ENCODE data around the gene RAPGEF1.

Gene RAPGEF1

DNA sequence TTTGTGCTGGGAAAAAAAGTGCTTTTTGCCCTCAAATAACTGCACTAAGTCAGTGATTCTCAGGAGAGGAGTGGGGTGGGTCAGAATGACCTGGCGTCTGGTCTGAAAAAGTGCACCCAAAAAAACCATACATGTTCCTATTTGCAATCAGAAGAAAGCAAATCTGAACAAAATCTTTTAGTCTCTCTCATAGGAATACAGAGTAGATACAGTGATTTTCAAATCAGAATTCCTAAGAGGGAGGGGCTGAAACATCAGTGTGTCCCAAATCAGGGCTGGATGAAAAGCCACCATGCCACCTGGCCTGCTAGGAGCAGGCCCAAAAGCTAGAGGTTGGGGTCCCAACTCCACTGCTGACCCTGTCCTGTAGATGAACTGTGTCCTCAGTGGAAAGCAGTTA lies 66.8 kb downstream of the RAPGEF1 start:
- Histone ChIP-seq H3K27ac (ENCODE audit: low read length) (no peak overlapping the region), H3K9me3 (ENCODE audit: control insufficient read depth in 1 of 2, low read length in 2 of 2) (no peaks in the 10 kb centered on the region), H3K36me3 (ENCODE audit: control insufficient read depth in 1 of 2, insufficient read depth in 2 of 2, low read length in 2 of 2) (peaks cover 0 to 4% of the 10 kb centered on the region in 2 donors), H3K4me3 (ENCODE audit: low read depth in 1 of 2, low read length in 2 of 2) (no peak overlapping the region), H3K27me3 (ENCODE audit: low read depth, low read length) (no peaks in the 10 kb centered on the region), H3K4me1 (ENCODE audit: control insufficient read depth in 1 of 2, insufficient read depth in 2 of 2, low read length in 2 of 2) (peaks cover 43 to 76% of the 10 kb centered on the region in 2 donors)

- no peaks in the 10 kb centered on the region for H3K27me3 ChIP-seq (ENCODE audit: low read depth, low read length)
- H3K36me3 ChIP-seq (ENCODE audit: control insufficient read depth in 1 of 2, insufficient read depth in 2 of 2, low read length in 2 of 2), result peaks cover 0 to 4% of the 10 kb centered on the region in 2 donors
- H3K4me1 ChIP-seq (ENCODE audit: control insufficient read depth in 1 of 2, insufficient read depth in 2 of 2, low read length in 2 of 2), result peaks cover 36 to 70% of the 10 kb centered on the region in 2 donors
- H3K4me3 ChIP-seq (ENCODE audit: low read depth in 1 of 2, low read length in 2 of 2), result no peak overlapping the region
- H3K27ac ChIP-seq (ENCODE audit: low read length), result no peak overlapping the region
- H3K9me3 ChIP-seq (ENCODE audit: control insufficient read depth in 1 of 2, low read length in 2 of 2), result no peaks in the 10 kb centered on the region
Measured at GRCh38 chr9:131672451-131672850, 67.4 kb downstream of the RAPGEF1 start.

- Histone ChIP-seq H3K36me3 (ENCODE audit: control insufficient read depth in 1 of 2, insufficient read depth in 2 of 2, low read length in 2 of 2) (peaks cover 0 to 4% of the 10 kb centered on the region in 2 donors), H3K4me1 (ENCODE audit: control insufficient read depth in 1 of 2, insufficient read depth in 2 of 2, low read length in 2 of 2) (peaks cover 24 to 57% of the 10 kb centered on the region in 2 donors), H3K4me3 (ENCODE audit: low read depth in 1 of 2, low read length in 2 of 2) (no peak overlapping the region), H3K9me3 (ENCODE audit: control insufficient read depth in 1 of 2, low read length in 2 of 2) (no peaks in the 10 kb centered on the region), H3K27me3 (ENCODE audit: low read depth, low read length) (no peaks in the 10 kb centered on the region), H3K27ac (ENCODE audit: low read length) (peak overlapping the region; percentile 32)
Measured at GRCh38 chr9:131671133-131671520, 68.7 kb downstream of the RAPGEF1 start.

- peaks cover 20 to 50% of the 10 kb centered on the region in 2 donors for H3K4me1 ChIP-seq (ENCODE audit: control insufficient read depth in 1 of 2, insufficient read depth in 2 of 2, low read length in 2 of 2)
- no peaks in the 10 kb centered on the region for H3K9me3 ChIP-seq (ENCODE audit: control insufficient read depth in 1 of 2, low read length in 2 of 2)
- H3K27ac ChIP-seq (ENCODE audit: low read length), result peak overlapping the region; percentile 32
- H3K4me3 ChIP-seq (ENCODE audit: low read depth in 1 of 2, low read length in 2 of 2), result no peak overlapping the region
- peaks cover 0 to 4% of the 10 kb centered on the region in 2 donors for H3K36me3 ChIP-seq (ENCODE audit: control insufficient read depth in 1 of 2, insufficient read depth in 2 of 2, low read length in 2 of 2)
- H3K27me3 ChIP-seq (ENCODE audit: low read depth, low read length), result no peaks in the 10 kb centered on the region
Measured at GRCh38 chr9:131670247-131671132, 69.4 kb downstream of the RAPGEF1 start.

GRCh38 chr9:131669269-131670157 lies 70.4 kb downstream of the RAPGEF1 start:
- H3K27me3 ChIP-seq (ENCODE audit: low read depth, low read length), result no peaks in the 10 kb centered on the region
- peak overlapping the region; percentile 6 for H3K27ac ChIP-seq (ENCODE audit: low read length)
- H3K9me3 ChIP-seq (ENCODE audit: control insufficient read depth in 1 of 2, low read length in 2 of 2), result no peaks in the 10 kb centered on the region
- H3K4me1 ChIP-seq (ENCODE audit: control insufficient read depth in 1 of 2, insufficient read depth in 2 of 2, low read length in 2 of 2), result peaks cover 20 to 42% of the 10 kb centered on the region in 2 donors
- H3K4me3 ChIP-seq (ENCODE audit: low read depth in 1 of 2, low read length in 2 of 2), result no peak overlapping the region
- H3K36me3 ChIP-seq (ENCODE audit: control insufficient read depth in 1 of 2, insufficient read depth in 2 of 2, low read length in 2 of 2), result peaks cover 0 to 4% of the 10 kb centered on the region in 2 donors

DNA sequence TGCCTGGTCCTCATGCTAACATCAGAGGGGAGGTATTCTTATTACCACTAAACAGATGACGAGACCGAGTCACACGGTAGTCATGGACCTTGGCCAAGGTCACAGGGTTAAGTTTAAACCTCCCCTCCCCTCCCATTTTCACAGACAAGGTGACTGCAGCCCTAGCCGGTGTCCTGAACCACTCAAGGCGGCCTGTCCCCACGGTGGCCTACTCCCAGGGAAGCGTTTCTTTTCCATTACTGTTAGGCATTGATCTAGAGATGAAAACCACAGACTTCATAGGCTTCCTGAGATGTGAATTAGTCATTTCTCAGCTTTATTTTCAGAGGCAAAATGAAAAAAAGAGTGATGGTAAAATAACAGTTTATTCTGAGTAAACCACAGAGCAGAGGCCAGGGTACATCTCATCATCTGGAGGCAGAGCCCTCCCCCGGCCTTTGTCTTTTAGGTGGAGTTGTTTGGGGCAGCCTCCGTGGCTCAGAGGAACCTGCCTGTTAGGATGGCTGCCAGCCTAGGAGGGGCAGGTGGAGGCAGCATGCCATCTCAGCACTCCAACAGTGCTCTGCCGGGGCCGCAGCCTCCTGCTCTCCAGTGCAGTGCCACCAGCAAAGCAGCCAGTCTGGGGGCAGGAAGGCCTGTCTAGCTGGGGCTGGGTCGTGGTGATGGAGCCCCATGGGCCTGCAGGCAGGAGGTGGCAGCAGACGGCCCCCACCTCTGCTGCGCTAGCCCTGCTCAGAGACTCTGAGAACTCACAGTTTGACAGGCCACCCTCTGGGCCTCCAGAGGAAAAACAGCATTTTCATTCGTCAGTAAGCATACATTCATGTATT lies 71.2 kb downstream of the RAPGEF1 start:
- Histone ChIP-seq H3K36me3 (ENCODE audit: control insufficient read depth in 1 of 2, insufficient read depth in 2 of 2, low read length in 2 of 2) (peaks cover 0 to 4% of the 10 kb centered on the region in 2 donors), H3K4me3 (ENCODE audit: low read depth in 1 of 2, low read length in 2 of 2) (no peak overlapping the region), H3K9me3 (ENCODE audit: control insufficient read depth in 1 of 2, low read length in 2 of 2) (no peaks in the 10 kb centered on the region), H3K4me1 (ENCODE audit: control insufficient read depth in 1 of 2, insufficient read depth in 2 of 2, low read length in 2 of 2) (peaks cover 20 to 39% of the 10 kb centered on the region in 2 donors), H3K27me3 (ENCODE audit: low read depth, low read length) (no peaks in the 10 kb centered on the region), H3K27ac (ENCODE audit: low read length) (peak overlapping the region; percentile 48)

DNA sequence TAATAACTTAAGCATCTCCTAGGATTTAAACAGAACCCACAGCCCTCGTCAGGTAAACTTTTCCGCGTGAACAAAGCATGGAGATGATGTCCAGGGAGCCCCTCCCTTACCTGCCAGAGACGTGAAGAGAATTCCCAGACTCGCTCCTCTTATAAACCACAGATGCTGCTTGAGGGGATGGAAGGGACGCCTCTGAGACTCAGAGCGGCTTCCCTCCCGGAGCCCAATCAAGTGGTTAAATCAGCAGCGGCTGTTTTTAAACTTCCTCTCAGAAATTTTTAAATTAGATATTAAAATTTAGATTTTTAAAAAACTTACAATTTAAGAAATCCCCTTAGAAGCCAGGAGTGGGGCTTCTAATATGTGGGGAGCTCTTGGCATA lies 71.8 kb downstream of the RAPGEF1 start:
- Histone ChIP-seq H3K27ac (ENCODE audit: low read length) (peak overlapping the region; percentile 48), H3K4me3 (ENCODE audit: low read depth in 1 of 2, low read length in 2 of 2) (no peak overlapping the region), H3K36me3 (ENCODE audit: control insufficient read depth in 1 of 2, insufficient read depth in 2 of 2, low read length in 2 of 2) (peaks cover 0 to 4% of the 10 kb centered on the region in 2 donors), H3K9me3 (ENCODE audit: control insufficient read depth in 1 of 2, low read length in 2 of 2) (no peaks in the 10 kb centered on the region), H3K4me1 (ENCODE audit: control insufficient read depth in 1 of 2, insufficient read depth in 2 of 2, low read length in 2 of 2) (peaks cover 20 to 39% of the 10 kb centered on the region in 2 donors), H3K27me3 (ENCODE audit: low read depth, low read length) (no peaks in the 10 kb centered on the region)

- Histone ChIP-seq H3K27ac (ENCODE audit: low read length) (peak overlapping the region; percentile 23), H3K9me3 (ENCODE audit: control insufficient read depth in 1 of 2, low read length in 2 of 2) (no peaks in the 10 kb centered on the region)
Measured at GRCh38 chr9:131667576-131667975, 72.3 kb downstream of the RAPGEF1 start.

GRCh38 chr9:131666774-131667173 lies 73.1 kb downstream of the RAPGEF1 start:
- peaks cover 0 to 4% of the 10 kb centered on the region in 2 donors for H3K36me3 ChIP-seq (ENCODE audit: control insufficient read depth in 1 of 2, insufficient read depth in 2 of 2, low read length in 2 of 2)
- no peaks in the 10 kb centered on the region for H3K9me3 ChIP-seq (ENCODE audit: control insufficient read depth in 1 of 2, low read length in 2 of 2)
- H3K4me3 ChIP-seq (ENCODE audit: low read depth in 1 of 2, low read length in 2 of 2), result no peak overlapping the region
- peaks cover 20 to 30% of the 10 kb centered on the region in 2 donors for H3K4me1 ChIP-seq (ENCODE audit: control insufficient read depth in 1 of 2, insufficient read depth in 2 of 2, low read length in 2 of 2)
- no peaks in the 10 kb centered on the region for H3K27me3 ChIP-seq (ENCODE audit: low read depth, low read length)
- H3K27ac ChIP-seq (ENCODE audit: low read length), result no peak overlapping the region

More at GRCh38 chr9:131667576-131667975, 72.3 kb downstream of the RAPGEF1 start:
- peaks cover 0 to 4% of the 10 kb centered on the region in 2 donors for H3K36me3 ChIP-seq (ENCODE audit: control insufficient read depth in 1 of 2, insufficient read depth in 2 of 2, low read length in 2 of 2)
- H3K4me1 ChIP-seq (ENCODE audit: control insufficient read depth in 1 of 2, insufficient read depth in 2 of 2, low read length in 2 of 2), result peaks cover 20 to 36% of the 10 kb centered on the region in 2 donors
- H3K27me3 ChIP-seq (ENCODE audit: low read depth, low read length), result no peaks in the 10 kb centered on the region
- no peak overlapping the region for H3K4me3 ChIP-seq (ENCODE audit: low read depth in 1 of 2, low read length in 2 of 2)

- Histone ChIP-seq H3K27me3 (ENCODE audit: low read depth, low read length) (no peaks in the 10 kb centered on the region), H3K36me3 (ENCODE audit: control insufficient read depth in 1 of 2, insufficient read depth in 2 of 2, low read length in 2 of 2) (no peaks in the 10 kb centered on the region), H3K4me1 (ENCODE audit: control insufficient read depth in 1 of 2, insufficient read depth in 2 of 2, low read length in 2 of 2) (peaks cover 20 to 25% of the 10 kb centered on the region in 2 donors), H3K9me3 (ENCODE audit: control insufficient read depth in 1 of 2, low read length in 2 of 2) (no peaks in the 10 kb centered on the region), H3K4me3 (ENCODE audit: low read depth in 1 of 2, low read length in 2 of 2) (no peak overlapping the region), H3K27ac (ENCODE audit: low read length) (no peak overlapping the region)
Measured at GRCh38 chr9:131666029-131666428, 73.8 kb downstream of the RAPGEF1 start.
